BJ (cell line): ENCODE data around the gene NAA50. TPM values are rescaled to one million over a fixed set of nuclear protein-coding genes. Genes with fewer than 3 reads are reported as not detected.

ENCODE experiments used
- CTCF ChIA-PET: fragments of 350-600 bp; formaldehyde crosslinking; extraction: SDS; loops from one replicate; lab custom pipeline; 2021; ENCODE audit warnings: antibody characterized with exemption, inconsistent platforms; lab: Yijun Ruan, JAX
- POLR2A ChIA-PET: fragments of 300-600 bp; sonication (Branson Sonifier 250); formaldehyde crosslinking; extraction: SDS; loops from one replicate; lab custom pipeline; 2021; ENCODE audit warnings: antibody characterized with exemption; lab: Charles Lee
- DNase-seq: peaks from one replicate; pipeline ENCODE4 v3.0.0-alpha.2; 2011; ENCODE audit warnings: low read depth
- H3K27me3 ChIP-seq: 2 replicates; pipeline ENCODE4 v1.6.0; 2011; ENCODE audit warnings: low read length; ENCODE audit not compliant: control insufficient read depth, insufficient read depth
- H3K36me3 ChIP-seq: 2 replicates; pipeline ENCODE4 v1.5.1; 2011; ENCODE audit warnings: low read length; ENCODE audit not compliant: control insufficient read depth, insufficient read depth
- H3K4me3 ChIP-seq: 2 replicates; pipeline ENCODE4 v1.5.1; 2011; ENCODE audit warnings: low read depth, mild to moderate bottlenecking, control low read depth, low read length
- polyA plus RNA-seq: library from polyadenylated mRNA; depleted of rRNA; stranded (reverse); fragments of >200 nt; gene quantifications from 2 replicates; pipeline ENCODE4 v1.2.3, GENCODE V29; 2011
- TF ChIP-seq, protein P1 (sequence below): IDR thresholded peaks from 2 replicates; pipeline ENCODE4 v1.5.1; 2011; ENCODE audit warnings: low read depth, mild to moderate bottlenecking, control low read depth, inconsistent platforms, low read length, moderate library complexity; ENCODE audit not compliant: insufficient read depth

NAA50 gene
- polyA plus RNA-seq, 1 experiment, result 32.0 TPM

DNA sequence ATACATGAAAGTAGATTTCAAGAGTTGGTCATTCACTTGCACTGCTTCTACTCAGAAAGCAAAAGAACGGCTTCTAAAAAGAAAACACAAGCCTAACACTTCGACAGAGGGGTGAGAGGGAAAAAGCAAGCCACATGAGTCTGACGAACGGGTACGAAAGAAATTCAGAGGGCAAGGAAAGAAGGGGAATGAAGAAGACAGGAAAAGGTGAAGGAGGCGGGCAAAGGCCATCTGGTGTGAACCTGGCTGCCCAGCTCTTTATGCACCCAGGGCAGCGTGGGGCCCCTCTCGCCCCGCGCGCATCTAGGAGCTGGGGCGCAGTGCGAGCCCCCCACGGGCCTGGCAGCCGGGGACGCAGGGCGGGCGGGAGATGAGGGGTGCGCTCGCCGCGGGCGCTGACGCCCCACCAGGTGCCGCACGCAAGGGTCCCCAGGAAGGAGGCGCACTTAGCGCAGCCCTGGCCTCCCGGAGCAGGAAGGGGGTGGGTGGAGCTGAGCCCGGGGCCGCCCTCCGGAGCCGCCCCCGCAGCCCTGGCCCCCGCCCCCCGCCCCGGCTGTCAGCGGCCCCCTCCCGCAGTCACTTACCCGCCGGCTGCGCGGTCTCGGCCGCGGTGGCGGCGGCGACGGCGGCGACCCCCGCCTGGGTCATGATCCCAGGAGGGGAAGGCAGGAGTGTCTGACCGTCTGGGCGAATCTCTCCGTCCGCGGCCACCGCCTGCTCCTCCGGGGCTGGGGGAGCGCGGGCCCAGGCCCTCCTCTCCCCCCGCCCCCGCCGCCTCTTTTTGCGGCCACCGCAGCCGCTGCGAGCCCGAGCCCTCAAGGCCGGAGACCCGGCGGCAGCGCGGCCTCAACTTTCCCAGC lies 50.0 kb downstream of the NAA50 start, which contains the start of gene USF3:
USF3 (minus strand) TSS at position 857 of the 860 bp plus-strand sequence. CDS start 21,764 bp downstream, outside the sequence.
- TF ChIP-seq, protein P1, sequence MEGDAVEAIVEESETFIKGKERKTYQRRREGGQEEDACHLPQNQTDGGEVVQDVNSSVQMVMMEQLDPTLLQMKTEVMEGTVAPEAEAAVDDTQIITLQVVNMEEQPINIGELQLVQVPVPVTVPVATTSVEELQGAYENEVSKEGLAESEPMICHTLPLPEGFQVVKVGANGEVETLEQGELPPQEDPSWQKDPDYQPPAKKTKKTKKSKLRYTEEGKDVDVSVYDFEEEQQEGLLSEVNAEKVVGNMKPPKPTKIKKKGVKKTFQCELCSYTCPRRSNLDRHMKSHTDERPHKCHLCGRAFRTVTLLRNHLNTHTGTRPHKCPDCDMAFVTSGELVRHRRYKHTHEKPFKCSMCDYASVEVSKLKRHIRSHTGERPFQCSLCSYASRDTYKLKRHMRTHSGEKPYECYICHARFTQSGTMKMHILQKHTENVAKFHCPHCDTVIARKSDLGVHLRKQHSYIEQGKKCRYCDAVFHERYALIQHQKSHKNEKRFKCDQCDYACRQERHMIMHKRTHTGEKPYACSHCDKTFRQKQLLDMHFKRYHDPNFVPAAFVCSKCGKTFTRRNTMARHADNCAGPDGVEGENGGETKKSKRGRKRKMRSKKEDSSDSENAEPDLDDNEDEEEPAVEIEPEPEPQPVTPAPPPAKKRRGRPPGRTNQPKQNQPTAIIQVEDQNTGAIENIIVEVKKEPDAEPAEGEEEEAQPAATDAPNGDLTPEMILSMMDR, result no peak
- ChIA-PET POLR2A (interaction anchor here (0.5 to 0.6 kb wide), 2 partner anchors 200 to 642 kb away, joined by 3 read pairs; no protein-coding TSS in a partner anchor), CTCF (no interaction called here)
- peak within 1 kb of the TSS; percentile 84 for H3K4me3 ChIP-seq
- H3K36me3 ChIP-seq, result no peaks in the 10 kb centered on the region
- H3K27me3 ChIP-seq, result no peaks in the 10 kb centered on the region
- DNase-seq, result no peak

DNA sequence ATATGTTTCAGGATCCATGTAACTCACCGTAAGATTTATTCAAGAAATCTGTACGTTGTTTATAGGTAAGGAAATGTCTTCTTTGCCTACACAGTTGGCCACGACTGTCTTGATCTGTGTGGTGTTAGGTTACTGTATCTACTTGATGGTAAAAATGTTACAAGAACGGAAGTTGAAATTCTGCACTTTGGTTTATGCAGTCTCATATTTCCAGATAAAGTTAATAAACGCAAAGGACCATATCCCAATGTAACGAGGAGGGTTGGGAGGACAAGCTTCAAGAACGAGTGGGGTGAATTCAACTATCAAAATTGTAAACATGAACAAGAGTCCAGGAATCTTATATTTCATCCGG lies 50.6 kb downstream of the NAA50 start:
- ChIA-PET CTCF (no interaction called here), POLR2A (no interaction called here)
- H3K36me3 ChIP-seq, result no peaks in the 10 kb centered on the region
- H3K27me3 ChIP-seq, result no peaks in the 10 kb centered on the region
- H3K4me3 ChIP-seq, result peak overlapping the region; percentile 82
- DNase-seq, result no peak
- TF ChIP-seq, protein P1, result no peak

DNA sequence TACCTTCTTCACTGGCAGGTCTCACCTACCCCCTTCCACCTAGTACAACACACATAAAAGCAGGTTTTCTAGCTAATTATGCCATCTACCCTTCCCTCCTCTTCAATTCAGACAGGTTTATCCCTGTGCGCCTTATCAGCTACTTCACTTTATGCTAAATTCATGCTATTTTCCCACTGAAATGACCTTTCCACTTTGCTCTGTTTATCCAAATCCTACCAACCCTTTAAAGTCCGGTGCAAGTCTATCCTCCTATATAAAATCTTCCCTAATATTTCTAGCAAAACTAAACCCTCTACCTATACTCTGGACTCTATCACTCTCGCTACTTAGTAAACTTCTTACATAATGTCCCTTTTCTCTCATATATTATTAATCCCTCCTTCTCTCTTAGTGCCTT lies 55.6 kb downstream of the NAA50 start:
- Histone ChIP-seq H3K36me3 (no peaks in the 10 kb centered on the region), H3K4me3 (no peak overlapping the region), H3K27me3 (no peaks in the 10 kb centered on the region)
- ChIA-PET POLR2A (no interaction called here), CTCF (interaction anchor here (1.3 kb wide), 1 partner anchor 15 kb away, joined by 3 read pairs; no protein-coding TSS in a partner anchor)
- TF ChIP-seq, protein P1, result no peak
- no peak for DNase-seq

DNA sequence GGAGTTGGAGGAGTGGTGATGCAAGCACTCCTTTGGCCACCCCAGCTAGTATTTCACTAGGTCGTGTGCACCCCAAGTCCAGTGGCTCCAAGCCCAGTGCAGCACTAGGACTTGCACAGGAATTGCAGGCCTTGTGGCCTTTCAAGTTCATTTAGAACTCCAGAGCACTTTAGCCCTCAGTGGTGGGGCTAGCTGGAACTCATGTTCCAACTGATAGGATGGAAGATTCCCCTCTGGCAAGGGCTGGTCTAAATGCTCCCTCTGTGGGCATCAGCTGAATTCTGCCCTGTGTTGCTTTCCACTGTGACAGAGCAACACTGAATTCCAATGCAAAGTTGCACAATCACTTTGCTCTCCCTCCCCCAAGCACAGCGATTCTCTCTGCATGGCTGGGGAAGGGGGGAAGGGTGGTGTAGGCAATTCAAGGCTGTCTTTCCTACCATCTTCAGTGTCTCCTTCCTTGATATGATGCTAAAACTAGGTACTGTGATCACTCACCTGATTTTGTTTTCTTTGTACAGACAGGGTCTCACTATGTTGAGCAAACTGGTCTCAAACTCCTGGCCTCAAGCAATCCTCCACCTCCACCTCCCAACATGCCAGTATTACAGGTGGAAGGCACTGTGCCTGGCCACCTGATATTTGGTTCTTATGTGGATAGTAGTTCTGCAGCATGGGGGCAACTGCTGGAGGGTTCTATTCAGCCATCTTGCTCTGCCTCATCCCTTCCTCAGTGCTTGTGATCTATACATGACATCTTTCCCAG lies 59.9 kb downstream of the NAA50 start:
- Histone ChIP-seq H3K36me3 (no peaks in the 10 kb centered on the region), H3K27me3 (no peaks in the 10 kb centered on the region), H3K4me3 (no peak overlapping the region)
- POLR2A ChIA-PET, result no interaction called here
- TF ChIP-seq, protein P1, result peak; percentile 28
- no peak for DNase-seq
- CTCF ChIA-PET, result interaction anchor here (0.5 kb wide), 1 partner anchor 14 kb away, joined by 4 read pairs; no protein-coding TSS in a partner anchor

DNA sequence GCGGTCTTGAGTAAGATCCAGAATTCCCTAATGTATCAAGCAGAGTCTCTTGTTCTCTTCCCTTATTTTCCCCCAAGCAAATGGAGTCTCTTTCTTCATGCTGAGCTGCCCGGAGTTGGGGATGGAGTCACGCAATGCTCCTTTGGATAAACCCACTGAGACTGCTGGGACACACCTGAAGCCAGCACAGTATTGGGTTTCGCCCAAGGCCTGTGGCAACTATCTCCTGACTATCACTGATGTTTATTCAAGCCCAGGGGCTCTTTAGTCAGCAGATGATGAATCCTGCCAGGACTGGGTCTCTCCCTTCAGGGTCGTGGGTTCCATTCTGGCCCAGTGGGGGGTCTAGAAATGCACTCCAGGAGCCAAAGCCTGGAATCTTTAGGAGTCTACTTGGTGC lies 60.9 kb downstream of the NAA50 start:
- CTCF ChIA-PET, result no interaction called here
- TF ChIP-seq, protein P1, result no peak
- DNase-seq, result no peak
- Histone ChIP-seq H3K36me3 (no peaks in the 10 kb centered on the region), H3K27me3 (no peaks in the 10 kb centered on the region), H3K4me3 (no peak overlapping the region)
- POLR2A ChIA-PET, result no interaction called here
